ENCODE data around the gene DNMT3A. TPM values are rescaled to one million over a fixed set of nuclear protein-coding genes. Genes with fewer than 3 reads are reported as not detected.

Gene DNMT3A
- total and polyA plus RNA-seq, 2 experiments from 2014 or later: 47.2 to 80.4 TPM

DNA sequence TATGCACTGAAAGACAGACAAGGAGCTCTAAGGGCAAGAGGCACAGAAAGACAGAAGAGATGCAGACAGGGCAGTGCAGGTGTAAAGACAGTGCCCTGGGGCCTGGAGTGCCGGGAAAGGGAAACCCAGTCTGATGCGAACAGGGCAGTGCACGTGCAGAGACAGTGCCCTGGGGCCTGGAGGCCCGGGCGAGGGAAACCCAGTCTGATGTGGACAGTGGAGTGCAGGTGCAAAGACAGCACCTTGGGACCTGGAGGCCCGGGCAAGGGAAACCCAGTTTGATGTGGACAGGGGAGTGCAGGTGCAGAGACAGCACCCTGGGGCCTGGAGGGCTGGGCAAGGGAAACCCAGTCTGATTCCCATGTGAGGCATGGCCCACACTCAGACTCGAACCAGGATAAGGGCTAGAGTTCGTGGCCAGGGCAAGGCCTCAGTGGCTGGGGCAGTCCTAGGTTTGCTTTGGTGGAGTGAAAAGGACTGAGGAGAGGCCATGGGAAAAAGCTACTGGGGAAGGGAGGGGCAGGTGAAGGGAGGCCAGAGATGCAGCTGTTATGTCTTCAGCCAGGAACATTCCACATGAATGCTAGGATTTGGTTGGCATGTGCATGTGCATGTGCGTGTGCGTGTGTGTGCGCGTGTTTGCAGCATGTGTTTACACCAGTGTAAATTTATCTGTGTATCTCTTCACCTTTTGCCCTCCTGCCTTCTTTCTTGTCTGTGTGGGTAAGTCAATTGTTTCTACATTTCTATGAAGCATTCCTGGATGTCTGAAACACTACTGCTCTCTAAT lies 39.1 kb upstream of the DNMT3A start (continued):
- TF ChIP-seq JUNB (IDR thresholded peaks at IDR 0.05; ENCODE audit: unreplicated experiment): no peak
- no peak for TF ChIP-seq NANOG (IDR thresholded peaks at IDR 0.05; ENCODE audit: borderline replicate concordance)
- no peak for TF ChIP-seq STAT1 (IDR thresholded peaks at IDR 0.05; ENCODE audit: unreplicated experiment)
- TF ChIP-seq EZH2 (IDR thresholded peaks at IDR 0.05; ENCODE audit: low read depth, unreplicated experiment): no peak
- no peak for TF ChIP-seq ZNF114 (CRISPR knock-in tag; IDR thresholded peaks at IDR 0.05)
- TF ChIP-seq POLR2AphosphoS5 (IDR thresholded peaks at IDR 0.05; ENCODE audit: low read depth): no peak
- TF ChIP-seq, protein P1, sequence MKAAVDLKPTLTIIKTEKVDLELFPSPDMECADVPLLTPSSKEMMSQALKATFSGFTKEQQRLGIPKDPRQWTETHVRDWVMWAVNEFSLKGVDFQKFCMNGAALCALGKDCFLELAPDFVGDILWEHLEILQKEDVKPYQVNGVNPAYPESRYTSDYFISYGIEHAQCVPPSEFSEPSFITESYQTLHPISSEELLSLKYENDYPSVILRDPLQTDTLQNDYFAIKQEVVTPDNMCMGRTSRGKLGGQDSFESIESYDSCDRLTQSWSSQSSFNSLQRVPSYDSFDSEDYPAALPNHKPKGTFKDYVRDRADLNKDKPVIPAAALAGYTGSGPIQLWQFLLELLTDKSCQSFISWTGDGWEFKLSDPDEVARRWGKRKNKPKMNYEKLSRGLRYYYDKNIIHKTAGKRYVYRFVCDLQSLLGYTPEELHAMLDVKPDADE (IDR thresholded peaks at IDR 0.05): no peak

DNA sequence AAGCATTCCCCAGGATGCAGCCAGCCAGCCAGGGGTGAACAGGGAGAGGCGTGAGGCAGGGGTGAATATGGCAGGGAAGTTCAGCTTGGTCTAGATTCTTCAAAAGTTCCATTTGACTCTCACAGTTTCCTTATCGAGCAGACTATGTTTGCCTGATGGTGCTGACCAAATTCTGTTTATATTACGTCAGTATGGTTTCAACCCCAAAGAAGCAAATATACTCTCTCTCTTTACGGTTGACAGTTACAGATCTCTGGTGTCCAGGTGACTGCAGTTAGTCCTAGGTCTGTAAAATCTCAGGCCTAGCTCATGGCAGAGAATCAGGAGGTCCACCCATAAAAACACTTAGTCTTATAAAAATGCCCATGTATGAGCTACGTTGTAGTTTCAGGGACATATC lies 38.3 kb upstream of the DNMT3A start:
- H3F3A ChIP-seq (replicated peaks; ENCODE audit: low read depth): peaks cover 5% of the 10 kb centered on the region; the same call in 1 of the 2 replicates
- Mint-ChIP-seq H3K27ac (no peak overlapping the region), H3K4me1 (peaks cover 20% of the 10 kb centered on the region), H3K27me3 (ENCODE audit: insufficient read depth, low read depth, poor library complexity) (peaks cover 7% of the 10 kb centered on the region), H3K4me3 (no peak overlapping the region), H3K36me3 (ENCODE audit: low read depth) (peaks cover 3% of the 10 kb centered on the region), H3K9me3 (peaks cover 6% of the 10 kb centered on the region; the same call in 2 of the 3 replicates)
- H4K20me1 ChIP-seq (replicated peaks; ENCODE audit: insufficient read depth): 0 out of 2 replicates have a peak, but pooled peaks cover 4% of the 10 kb centered on the region
- H3K4me1 ChIP-seq (ENCODE audit: insufficient read depth): peaks cover 11% of the 10 kb centered on the region
- no peak overlapping the region for H2AFZ ChIP-seq
- H3K27me3 ChIP-seq (ENCODE audit: insufficient read depth): no peaks in the 10 kb centered on the region
- DNase-seq (ENCODE audit: low spot score): no peak
- H3K4me3 ChIP-seq: no peak overlapping the region
- no peak overlapping the region for H3K4me2 ChIP-seq
- no peaks in the 10 kb centered on the region for H3K79me2 ChIP-seq (replicated peaks; ENCODE audit: insufficient read depth)
- no peak for ATAC-seq
- H3K27ac ChIP-seq (ENCODE audit: low read depth): no peak overlapping the region
- no peaks in the 10 kb centered on the region for H3K9me2 ChIP-seq (ENCODE audit: insufficient read depth)
- no peaks in the 10 kb centered on the region for H3K36me3 ChIP-seq (ENCODE audit: insufficient read depth)
- TF ChIP-seq, protein P2, sequence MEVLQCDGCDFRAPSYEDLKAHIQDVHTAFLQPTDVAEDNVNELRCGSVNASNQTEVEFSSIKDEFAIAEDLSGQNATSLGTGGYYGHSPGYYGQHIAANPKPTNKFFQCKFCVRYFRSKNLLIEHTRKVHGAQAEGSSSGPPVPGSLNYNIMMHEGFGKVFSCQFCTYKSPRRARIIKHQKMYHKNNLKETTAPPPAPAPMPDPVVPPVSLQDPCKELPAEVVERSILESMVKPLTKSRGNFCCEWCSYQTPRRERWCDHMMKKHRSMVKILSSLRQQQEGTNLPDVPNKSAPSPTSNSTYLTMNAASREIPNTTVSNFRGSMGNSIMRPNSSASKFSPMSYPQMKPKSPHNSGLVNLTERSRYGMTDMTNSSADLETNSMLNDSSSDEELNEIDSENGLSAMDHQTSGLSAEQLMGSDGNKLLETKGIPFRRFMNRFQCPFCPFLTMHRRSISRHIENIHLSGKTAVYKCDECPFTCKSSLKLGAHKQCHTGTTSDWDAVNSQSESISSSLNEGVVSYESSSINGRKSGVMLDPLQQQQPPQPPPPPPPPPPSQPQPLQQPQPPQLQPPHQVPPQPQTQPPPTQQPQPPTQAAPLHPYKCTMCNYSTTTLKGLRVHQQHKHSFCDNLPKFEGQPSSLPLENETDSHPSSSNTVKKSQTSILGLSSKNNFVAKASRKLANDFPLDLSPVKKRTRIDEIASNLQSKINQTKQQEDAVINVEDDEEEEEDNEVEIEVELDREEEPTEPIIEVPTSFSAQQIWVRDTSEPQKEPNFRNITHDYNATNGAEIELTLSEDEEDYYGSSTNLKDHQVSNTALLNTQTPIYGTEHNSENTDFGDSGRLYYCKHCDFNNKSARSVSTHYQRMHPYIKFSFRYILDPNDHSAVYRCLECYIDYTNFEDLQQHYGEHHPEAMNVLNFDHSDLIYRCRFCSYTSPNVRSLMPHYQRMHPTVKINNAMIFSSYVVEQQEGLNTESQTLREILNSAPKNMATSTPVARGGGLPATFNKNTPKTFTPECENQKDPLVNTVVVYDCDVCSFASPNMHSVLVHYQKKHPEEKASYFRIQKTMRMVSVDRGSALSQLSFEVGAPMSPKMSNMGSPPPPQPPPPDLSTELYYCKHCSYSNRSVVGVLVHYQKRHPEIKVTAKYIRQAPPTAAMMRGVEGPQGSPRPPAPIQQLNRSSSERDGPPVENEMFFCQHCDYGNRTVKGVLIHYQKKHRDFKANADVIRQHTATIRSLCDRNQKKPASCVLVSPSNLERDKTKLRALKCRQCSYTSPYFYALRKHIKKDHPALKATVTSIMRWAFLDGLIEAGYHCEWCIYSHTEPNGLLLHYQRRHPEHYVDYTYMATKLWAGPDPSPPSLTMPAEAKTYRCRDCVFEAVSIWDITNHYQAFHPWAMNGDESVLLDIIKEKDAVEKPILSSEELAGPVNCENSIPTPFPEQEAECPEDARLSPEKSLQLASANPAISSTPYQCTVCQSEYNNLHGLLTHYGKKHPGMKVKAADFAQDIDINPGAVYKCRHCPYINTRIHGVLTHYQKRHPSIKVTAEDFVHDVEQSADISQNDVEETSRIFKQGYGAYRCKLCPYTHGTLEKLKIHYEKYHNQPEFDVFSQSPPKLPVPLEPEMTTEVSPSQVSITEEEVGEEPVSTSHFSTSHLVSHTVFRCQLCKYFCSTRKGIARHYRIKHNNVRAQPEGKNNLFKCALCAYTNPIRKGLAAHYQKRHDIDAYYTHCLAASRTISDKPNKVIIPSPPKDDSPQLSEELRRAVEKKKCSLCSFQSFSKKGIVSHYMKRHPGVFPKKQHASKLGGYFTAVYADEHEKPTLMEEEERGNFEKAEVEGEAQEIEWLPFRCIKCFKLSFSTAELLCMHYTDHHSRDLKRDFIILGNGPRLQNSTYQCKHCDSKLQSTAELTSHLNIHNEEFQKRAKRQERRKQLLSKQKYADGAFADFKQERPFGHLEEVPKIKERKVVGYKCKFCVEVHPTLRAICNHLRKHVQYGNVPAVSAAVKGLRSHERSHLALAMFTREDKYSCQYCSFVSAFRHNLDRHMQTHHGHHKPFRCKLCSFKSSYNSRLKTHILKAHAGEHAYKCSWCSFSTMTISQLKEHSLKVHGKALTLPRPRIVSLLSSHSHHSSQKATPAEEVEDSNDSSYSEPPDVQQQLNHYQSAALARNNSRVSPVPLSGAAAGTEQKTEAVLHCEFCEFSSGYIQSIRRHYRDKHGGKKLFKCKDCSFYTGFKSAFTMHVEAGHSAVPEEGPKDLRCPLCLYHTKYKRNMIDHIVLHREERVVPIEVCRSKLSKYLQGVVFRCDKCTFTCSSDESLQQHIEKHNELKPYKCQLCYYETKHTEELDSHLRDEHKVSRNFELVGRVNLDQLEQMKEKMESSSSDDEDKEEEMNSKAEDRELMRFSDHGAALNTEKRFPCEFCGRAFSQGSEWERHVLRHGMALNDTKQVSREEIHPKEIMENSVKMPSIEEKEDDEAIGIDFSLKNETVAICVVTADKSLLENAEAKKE (CRISPR knock-in tag; IDR thresholded peaks at IDR 0.05): no peak
- TF ChIP-seq, protein P3, sequence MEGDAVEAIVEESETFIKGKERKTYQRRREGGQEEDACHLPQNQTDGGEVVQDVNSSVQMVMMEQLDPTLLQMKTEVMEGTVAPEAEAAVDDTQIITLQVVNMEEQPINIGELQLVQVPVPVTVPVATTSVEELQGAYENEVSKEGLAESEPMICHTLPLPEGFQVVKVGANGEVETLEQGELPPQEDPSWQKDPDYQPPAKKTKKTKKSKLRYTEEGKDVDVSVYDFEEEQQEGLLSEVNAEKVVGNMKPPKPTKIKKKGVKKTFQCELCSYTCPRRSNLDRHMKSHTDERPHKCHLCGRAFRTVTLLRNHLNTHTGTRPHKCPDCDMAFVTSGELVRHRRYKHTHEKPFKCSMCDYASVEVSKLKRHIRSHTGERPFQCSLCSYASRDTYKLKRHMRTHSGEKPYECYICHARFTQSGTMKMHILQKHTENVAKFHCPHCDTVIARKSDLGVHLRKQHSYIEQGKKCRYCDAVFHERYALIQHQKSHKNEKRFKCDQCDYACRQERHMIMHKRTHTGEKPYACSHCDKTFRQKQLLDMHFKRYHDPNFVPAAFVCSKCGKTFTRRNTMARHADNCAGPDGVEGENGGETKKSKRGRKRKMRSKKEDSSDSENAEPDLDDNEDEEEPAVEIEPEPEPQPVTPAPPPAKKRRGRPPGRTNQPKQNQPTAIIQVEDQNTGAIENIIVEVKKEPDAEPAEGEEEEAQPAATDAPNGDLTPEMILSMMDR (conservative IDR thresholded peaks at IDR 0.05; ENCODE audit: low read depth in 2 of 2): no peak
- TF ChIP-seq ZNF114 (CRISPR knock-in tag; IDR thresholded peaks at IDR 0.05): no peak
- no peak for TF ChIP-seq STAT1 (IDR thresholded peaks at IDR 0.05; ENCODE audit: unreplicated experiment)
- no peak for TF ChIP-seq CREB1 (CRISPR knock-in tag; IDR thresholded peaks at IDR 0.05; ENCODE audit: low read depth)
- TF ChIP-seq, protein P4, sequence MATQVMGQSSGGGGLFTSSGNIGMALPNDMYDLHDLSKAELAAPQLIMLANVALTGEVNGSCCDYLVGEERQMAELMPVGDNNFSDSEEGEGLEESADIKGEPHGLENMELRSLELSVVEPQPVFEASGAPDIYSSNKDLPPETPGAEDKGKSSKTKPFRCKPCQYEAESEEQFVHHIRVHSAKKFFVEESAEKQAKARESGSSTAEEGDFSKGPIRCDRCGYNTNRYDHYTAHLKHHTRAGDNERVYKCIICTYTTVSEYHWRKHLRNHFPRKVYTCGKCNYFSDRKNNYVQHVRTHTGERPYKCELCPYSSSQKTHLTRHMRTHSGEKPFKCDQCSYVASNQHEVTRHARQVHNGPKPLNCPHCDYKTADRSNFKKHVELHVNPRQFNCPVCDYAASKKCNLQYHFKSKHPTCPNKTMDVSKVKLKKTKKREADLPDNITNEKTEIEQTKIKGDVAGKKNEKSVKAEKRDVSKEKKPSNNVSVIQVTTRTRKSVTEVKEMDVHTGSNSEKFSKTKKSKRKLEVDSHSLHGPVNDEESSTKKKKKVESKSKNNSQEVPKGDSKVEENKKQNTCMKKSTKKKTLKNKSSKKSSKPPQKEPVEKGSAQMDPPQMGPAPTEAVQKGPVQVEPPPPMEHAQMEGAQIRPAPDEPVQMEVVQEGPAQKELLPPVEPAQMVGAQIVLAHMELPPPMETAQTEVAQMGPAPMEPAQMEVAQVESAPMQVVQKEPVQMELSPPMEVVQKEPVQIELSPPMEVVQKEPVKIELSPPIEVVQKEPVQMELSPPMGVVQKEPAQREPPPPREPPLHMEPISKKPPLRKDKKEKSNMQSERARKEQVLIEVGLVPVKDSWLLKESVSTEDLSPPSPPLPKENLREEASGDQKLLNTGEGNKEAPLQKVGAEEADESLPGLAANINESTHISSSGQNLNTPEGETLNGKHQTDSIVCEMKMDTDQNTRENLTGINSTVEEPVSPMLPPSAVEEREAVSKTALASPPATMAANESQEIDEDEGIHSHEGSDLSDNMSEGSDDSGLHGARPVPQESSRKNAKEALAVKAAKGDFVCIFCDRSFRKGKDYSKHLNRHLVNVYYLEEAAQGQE (IDR thresholded peaks at IDR 0.05; ENCODE audit: unreplicated experiment): no peak
- TF ChIP-seq EZH2 (IDR thresholded peaks at IDR 0.05; ENCODE audit: low read depth, unreplicated experiment): no peak
- TF ChIP-seq POLR2AphosphoS5 (IDR thresholded peaks at IDR 0.05; ENCODE audit: low read depth): no peak

Measured in GM23338 (cell line).